GM10847 (cell line): ENCODE measurements around the gene CAMSAP1.

Experiments used
- POLR2A ChIP-seq: IDR thresholded peaks from 2 replicates; pipeline ENCODE4 v1.6.1; 2011; ENCODE audit not compliant: insufficient read length; ENCODE audit errors: extremely low read depth

Gene CAMSAP1

DNA sequence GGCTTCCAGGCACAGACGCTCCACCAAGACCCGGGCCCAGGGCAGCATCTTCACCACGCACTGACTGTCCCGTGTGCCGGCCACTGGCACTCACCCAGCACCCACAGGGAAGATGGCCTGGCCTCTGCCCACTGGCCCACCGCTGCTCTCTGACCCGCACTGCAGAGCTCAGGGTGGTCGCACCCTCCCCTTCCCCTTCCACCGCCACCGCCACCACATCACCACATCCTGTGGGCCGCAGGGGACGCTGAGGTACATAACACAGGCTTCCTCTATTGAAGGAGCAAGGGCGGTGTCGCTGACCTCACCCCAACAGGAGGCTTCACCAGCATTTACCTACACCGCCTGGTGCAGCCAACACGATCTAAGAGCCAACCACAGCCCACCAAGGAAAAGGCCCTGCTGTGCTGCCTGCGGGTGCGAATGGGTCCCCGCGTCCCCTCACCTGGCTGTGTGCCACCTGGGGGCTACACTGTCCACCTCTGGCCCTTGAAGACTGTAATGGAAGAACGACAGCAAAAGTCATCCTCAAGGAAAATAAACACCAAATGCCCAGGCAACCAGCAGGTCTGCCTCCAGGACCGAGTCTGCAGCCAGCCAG, 101.8 kb downstream of the CAMSAP1 start:
- no peak for TF ChIP-seq POLR2A

DNA sequence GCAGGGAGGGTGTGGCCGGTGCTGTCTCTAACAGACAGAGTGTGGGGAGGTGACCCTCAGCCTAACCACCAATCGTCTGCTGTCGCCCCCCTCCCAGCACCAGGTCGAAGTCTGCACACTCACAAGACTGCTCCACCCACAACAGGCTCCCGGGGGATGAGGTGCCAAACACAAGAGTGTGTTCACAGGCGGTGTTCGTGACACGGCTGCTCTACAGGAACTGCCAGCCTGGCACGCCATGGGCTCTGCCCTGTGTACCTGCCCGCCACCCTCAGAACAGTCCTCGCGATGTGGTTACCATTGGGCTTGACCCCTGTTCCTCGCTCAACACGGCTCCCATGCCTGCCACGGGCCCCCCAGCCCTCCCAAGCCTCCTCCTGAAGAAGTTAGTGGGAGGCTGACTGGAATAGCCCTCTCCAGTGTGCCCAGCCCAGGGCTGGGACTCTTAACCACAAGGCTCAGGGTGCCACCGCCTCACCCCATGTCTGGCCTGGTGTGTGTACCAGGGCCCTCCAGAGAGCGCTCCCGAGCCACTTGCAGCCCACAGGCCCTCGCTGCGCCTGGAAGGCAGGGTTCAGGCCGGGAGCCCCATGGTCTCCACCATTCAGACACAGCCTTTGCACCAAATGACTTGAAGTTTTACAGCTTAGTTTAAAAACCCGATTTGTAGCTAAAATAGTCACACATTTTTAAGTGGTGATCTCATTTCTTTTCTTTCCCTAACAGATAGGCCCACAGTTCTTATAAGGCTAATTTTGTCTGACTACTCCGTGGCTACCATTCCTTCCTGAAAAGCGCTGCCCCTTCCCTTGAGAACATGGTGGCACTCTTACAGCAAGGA, 102.5 kb downstream of the CAMSAP1 start:
- TF ChIP-seq POLR2A = no peak

DNA sequence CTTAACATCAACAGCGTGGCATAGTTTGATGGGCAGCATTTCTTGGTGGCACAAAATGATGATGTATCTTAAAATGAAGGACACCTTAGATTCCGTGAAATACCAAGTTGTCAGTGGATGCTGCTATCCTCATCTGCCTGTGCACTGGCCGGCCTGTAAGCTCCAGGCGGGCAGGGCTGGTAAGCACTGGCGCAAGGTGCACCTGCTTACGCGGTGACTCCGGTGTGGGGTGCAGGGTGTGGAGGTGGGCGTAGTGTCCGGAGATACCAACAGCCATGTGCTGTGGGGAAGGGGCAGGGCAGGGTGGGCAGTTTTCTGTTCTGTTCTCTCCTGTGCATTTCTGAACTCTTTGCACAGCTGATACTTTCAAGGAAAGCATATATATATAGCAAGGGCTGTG, 103.9 kb downstream of the CAMSAP1 start:
- TF ChIP-seq POLR2A = no peak

DNA sequence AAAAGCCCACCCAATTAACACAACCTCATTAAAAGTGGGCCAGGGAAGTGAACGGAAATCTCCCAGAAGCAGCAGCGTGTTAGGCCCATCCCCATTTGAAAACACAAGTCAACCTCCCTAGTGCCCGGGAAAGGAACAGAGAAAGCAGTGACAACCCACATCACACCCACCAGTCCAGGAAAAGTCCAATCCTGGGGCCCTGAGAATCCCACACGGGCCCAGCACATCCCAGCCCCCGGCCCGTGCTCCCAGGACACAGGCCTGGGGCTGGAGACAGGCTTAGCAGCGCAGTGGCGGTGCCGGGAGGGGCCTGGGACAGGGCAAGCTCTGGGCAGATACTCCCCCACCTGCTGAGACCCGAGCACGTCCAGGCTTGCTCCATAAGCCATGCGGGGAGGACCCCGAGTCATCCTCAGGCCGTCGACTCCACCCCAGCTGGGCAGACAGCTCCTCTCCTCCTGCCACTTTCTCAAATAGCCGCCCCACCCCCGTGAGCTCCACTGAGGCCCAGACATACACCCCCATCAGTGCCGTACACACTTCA, 104.4 kb downstream of the CAMSAP1 start:
- no peak for TF ChIP-seq POLR2A

DNA sequence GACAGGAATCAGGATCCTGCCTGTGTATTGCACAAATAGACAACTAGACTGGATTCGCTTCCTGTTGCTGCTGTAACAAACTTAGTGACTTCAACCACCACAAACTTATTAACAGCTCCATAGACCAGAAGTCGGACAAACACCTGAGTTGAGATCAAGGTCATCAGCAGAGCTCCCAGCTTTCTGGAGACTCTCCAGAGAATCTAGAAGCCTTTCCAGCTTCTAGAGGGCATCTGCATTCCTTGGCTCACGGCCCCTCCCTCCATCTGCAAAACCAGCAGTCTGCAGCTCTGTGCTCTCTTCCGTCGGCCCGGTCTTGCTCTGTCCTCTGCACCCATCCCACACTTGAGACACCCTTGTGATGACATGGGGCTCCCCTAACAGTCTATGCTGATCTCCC, 106.3 kb downstream of the CAMSAP1 start:
- no peak for TF ChIP-seq POLR2A

DNA sequence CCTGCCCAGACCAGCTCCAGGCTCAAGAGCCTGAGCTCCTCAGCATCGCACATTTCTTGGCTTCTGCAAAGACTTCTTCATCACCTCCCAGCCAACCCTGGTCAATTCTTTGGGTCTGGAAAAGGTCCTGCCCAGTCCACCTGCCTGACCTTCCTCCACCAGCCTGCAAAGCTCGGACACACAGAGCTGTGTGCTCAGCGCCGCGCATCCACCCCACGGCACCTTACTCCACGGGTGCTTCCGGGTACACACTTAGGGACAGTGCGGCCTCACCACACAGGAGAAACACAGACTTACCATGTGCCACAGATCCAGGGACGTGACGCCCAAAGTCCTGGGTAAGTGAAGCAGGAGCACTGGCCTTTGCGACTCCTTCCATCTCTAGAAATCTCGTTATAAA, 108.1 kb downstream of the CAMSAP1 start:
- no peak for TF ChIP-seq POLR2A

DNA sequence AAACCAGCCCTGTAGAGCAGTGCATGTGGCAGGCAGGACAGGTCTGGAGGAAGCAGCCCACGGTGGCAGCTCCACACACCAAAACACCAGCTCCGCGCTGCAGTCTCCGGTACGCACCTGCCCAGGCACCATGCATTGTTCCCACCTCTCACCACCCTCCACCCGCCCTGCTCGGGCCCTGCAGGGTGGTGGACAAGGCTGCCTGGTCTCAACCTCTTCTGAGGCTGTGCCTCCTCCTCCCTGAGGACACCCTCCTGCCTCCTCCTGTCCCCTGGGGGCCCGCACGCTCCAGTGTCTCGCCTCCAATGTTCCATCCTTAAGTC, 109.1 kb downstream of the CAMSAP1 start:
- TF ChIP-seq POLR2A = no peak

DNA sequence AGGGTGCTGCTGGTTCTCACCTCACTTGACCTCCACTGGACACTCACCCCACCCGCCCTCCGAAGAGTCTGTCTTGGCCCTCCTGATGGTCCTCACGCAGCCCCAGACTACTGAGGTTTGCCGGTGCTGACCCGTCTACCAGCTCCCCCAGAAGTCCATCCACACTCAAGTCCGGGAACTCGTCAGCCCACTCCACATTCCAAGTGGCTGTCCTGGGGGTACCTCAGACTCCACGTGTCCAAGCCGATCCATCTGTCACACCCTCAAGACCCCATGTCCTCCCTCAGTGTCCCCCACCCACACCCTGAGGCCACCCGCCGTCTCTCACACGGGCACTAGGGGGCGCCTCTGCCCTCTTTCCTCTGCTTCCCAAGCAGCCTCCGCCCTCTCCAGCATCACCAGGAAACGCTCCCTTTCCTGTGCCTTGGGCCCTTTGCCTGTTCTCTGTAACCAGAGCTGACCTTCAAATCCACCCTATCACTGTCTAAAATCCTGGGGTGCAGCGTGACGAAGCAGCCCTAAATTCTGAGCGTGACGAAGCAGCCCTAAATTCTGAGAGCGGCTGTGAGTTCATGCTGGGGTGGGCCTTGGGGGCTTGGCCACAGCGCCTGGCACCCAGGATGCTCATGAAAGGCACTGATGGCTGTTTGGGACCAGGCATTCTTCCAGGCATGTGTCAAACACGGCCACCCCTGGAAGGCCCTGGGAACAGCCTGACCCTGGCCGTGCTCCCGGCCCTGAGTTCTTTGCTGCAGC, 109.7 kb downstream of the CAMSAP1 start:
- no peak for TF ChIP-seq POLR2A

DNA sequence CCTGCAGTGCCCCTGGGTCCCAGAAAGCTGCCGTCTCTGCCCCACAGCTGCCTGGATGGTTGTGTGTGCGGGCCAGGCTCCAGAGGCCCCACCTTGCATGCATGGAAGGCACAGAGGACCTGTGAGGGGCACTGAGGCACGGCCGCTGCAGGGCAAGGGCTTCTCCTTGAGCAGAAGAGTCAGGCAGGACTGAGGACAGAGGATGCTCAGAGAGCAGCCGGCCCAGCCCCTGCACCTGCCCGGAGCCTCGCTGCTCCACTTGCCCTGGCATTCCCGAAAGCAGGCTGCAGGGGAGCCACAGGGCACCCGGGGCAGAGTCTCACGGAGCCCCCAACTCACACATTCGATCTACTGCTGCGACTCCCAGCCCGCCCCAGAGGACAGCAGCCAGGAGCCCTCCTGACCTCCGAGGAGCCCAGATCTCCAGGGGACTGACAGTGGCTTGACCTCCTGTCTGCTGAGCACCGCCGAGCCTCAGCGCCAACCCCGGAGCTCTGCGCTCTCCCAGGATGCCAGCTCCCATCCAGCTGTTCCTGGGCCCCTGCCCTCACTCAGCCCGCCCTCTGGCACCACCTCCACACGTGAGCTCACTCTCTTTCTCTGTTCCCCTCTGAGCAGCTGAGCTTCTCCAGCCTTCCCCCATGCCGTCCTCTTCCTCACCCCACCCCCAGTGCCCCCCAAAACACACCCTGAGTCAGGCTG, 110.4 kb downstream of the CAMSAP1 start:
- no peak for TF ChIP-seq POLR2A

DNA sequence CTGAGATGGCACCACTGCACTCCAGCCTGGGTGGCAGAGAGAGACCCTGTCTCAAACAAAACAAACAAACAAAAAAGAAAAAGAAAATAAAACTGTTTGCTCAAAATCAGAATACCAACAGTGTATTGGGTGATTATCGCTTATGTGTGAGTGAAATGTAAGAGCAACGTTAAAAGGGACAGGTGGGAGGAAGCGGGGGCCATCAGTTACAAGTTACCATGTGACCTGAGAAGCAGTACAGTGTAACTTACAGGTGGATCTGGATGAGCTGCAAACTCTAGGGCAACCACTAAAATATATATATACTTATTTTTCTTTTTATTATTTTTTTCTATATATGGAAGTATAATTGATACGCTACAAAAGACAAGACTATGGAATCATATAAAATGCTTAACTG, 112.0 kb downstream of the CAMSAP1 start:
- no peak for TF ChIP-seq POLR2A

DNA sequence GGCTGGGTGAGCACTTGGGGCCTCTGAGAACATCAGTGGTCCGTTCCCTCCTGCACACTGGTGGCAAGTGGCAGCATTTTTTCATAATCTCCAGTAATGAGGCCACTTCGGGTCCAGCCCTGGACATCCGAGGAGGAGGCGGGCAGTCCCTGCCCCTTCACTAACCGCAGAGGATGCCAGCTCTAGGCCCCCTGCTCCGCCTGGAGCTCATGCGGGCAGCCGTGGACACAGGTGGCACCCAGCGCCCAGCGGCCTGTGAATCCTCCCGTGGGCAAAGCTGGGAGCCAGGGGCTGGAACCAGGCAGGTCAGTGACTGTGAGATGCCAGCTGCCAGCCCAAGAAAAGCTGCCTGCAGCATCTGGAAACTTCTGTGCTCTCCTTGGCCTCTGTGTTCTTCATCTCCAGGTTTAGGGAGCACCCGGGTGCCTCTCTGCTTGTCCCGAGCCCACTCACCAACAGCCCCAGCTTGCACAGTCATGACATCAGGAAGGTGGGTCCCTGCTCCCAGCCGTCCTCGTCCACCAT, 112.9 kb downstream of the CAMSAP1 start:
- TF ChIP-seq POLR2A = no peak

DNA sequence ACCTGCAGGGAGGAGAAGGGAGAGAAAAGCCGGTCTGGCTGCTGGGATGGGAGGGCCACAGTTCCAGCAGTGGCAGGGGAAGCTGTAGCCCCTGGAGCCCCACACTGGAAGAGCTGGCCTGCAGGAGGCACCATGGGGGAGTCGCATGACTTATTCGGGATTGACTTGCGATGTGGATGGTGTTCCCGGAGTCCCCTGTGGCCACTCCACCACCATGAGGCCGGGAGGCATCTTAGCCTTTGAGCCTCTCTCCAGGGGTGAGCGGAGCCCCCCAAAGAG, 113.3 kb downstream of the CAMSAP1 start:
- TF ChIP-seq POLR2A = no peak

DNA sequence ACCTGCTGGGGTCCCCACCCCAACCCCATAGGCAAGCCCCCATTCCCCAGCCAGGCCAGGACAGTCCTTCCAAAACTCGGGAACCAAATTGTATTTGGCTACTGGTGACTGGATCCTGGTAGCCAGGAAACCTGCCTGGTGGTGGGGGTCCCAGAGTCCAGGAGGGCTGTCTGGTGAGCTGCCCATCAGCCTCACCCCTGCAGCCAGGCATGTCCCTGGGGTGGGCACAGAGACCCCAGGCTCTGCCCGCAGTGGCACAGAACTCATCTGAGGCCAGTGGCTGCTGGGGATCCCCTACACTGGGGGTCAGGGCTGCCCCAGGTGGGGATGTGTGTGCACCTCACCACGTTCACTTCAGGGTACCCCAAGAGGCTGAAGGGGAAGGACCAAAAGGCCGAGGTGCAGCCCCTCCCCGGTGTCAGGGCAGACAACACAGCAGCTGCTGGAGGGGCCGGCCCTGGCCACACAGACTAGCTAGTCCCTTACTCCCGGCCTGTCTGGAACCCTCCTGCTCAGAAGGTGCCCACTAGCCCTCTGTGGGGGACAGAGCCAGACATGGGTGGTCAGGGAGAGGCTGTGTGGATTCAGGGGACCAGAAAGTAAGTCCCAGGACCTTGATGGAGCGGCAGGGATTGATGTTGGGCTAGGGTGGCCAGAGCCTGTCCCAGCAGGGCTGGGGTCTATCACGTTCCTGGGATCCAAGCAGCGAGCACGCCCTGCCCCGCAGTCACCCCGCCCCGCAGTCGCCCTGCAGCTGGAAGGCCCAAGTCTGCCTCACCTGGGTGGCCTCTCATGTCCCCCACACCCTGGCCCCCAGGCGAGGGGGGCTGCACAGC, 113.9 kb downstream of the CAMSAP1 start:
- TF ChIP-seq POLR2A = no peak

DNA sequence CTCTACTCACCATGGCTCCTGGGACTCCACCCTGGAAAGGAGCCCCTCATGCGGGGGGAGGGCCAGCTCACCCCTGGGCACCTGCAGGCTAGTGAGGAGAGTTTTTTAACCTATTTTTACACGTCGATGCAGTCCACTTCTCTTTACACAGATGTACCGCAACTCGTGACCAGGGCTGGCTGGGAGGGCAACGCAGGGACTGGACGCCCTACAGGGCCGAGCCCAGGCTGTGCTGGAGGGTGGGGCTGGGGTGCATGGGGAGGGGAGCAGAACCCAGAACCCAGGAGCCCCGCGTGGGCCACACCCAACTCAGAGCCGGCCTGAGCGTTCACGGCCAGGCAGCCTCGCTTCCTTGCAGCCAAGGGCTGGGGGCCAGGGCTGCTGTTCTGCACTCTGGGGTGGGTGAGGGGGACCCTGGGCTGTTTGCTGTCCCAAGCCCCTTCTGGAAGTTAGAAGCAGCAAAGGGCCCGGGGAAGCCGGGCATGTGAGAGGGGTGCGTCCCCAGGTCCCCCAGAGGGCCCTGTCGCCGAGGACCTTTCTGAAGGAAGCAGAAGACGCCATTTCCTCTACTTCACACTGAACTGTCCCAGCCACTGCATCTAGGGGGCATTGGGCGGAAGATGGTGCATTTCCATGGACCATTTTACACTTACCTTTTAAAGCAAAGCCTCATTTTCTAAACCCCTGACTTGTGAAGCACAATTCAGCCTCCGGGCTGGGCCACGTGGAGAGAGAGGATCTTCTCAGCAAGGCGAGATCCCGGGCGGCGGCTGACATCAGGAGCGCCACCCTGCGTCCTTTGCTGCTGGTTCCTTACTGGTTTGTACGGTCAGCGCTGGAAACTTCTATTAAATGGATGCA, 114.8 kb downstream of the CAMSAP1 start:
- no peak for TF ChIP-seq POLR2A
